H1 (cell line): ENCODE data around the gene PIM1. TPM values are rescaled to one million over a fixed set of nuclear protein-coding genes. Genes with fewer than 3 reads are reported as not detected.

ENCODE experiments used
- CTCF ChIA-PET: fragments of 300-600 bp; sonication (Branson Sonifier 250); formaldehyde crosslinking; loops from one replicate; lab custom pipeline; 2021; ENCODE audit not compliant: partially characterized antibody; lab: Charles Lee
- POLR2A ChIA-PET: fragments of 300-600 bp; sonication (Branson Sonifier 250); formaldehyde crosslinking; loops from one replicate; lab custom pipeline; 2021; ENCODE audit warnings: inconsistent platforms; ENCODE audit not compliant: partially characterized antibody; lab: Charles Lee
- DNase-seq, 2 experiments: peaks; one replicate each; pipeline versions ENCODE4 v3.0.0 to v3.0.0-alpha.2; 2010 to 2022; ENCODE audit warnings: low spot score in 2 of 2, low read depth in 1 of 2, mixed read lengths in 1 of 2
- FAIRE-seq: peaks from 2 replicates; lab custom pipeline; 2011; peaks lifted over from hg19 to GRCh38; lab: Jason Lieb, UNC
- H2AFZ ChIP-seq: 2 replicates; pipeline ENCODE4 v1.8.1; 2012; ENCODE audit warnings: low read length, inconsistent platforms
- H2AK5ac ChIP-seq: 2 replicates; pipeline ENCODE4 v1.6.1; 2013; ENCODE audit warnings: low read depth, low read length
- H2BK120ac ChIP-seq: replicated peaks from 2 replicates; pipeline ENCODE3; 2013; ENCODE audit warnings: low read depth, low read length, inconsistent platforms
- H2BK12ac ChIP-seq: 2 replicates; pipeline ENCODE4 v1.6.1; 2013; ENCODE audit warnings: low read depth, low read length
- H2BK15ac ChIP-seq: 2 replicates; pipeline ENCODE4 v1.6.1; 2013; ENCODE audit warnings: low read length
- H2BK20ac ChIP-seq: 2 replicates; pipeline ENCODE4 v1.6.1; 2013; ENCODE audit warnings: low read length
- H2BK5ac ChIP-seq: 2 replicates; pipeline ENCODE4 v1.6.1; 2013; ENCODE audit warnings: low read depth, low read length
- H3K14ac ChIP-seq: 2 replicates; pipeline ENCODE4 v1.6.1; 2013; ENCODE audit warnings: inconsistent platforms; ENCODE audit not compliant: insufficient read length
- H3K18ac ChIP-seq: 2 replicates; pipeline ENCODE4 v1.6.1; 2013; ENCODE audit warnings: low read length; ENCODE audit errors: extremely low read depth
- H3K23ac ChIP-seq: 2 replicates; pipeline ENCODE4 v1.6.1; 2013; ENCODE audit warnings: inconsistent platforms; ENCODE audit not compliant: insufficient read length
- H3K23me2 ChIP-seq: 2 replicates; pipeline ENCODE4 v1.6.1; 2013; ENCODE audit warnings: low read depth, low read length
- H3K27ac ChIP-seq: 2 replicates; pipeline ENCODE4 v1.6.1; 2011; ENCODE audit warnings: low read depth, low read length, inconsistent platforms
- H3K27me3 ChIP-seq, 4 experiments: replicated peaks in 1 of 4; 1 replicate in 1 of 4; 2 replicates in 3 of 4; pipeline versions ENCODE4 v1.6.1 to v1.8.1; 2011 to 2013; ENCODE audit warnings: low read length in 3 of 4, mild to moderate bottlenecking in 3 of 4, inconsistent platforms in 2 of 4, mixed read lengths in 2 of 4, moderate library complexity in 1 of 4; ENCODE audit not compliant: control insufficient read depth in 3 of 4, insufficient read depth in 3 of 4; ENCODE audit errors: extremely low read depth in 1 of 4
- H3K36me3 ChIP-seq, 4 experiments: 2 replicates each; pipeline versions ENCODE4 v1.6.1 to v1.8.1; 2011 to 2013; ENCODE audit warnings: mild to moderate bottlenecking in 4 of 4, low read length in 3 of 4, moderate library complexity in 2 of 4, control low read depth in 1 of 4, inconsistent platforms in 1 of 4; ENCODE audit not compliant: insufficient read depth in 4 of 4, control insufficient read depth in 2 of 4
- H3K4ac ChIP-seq: replicated peaks from 2 replicates; pipeline ENCODE3; 2013; ENCODE audit warnings: low read length, low read depth, mixed read lengths, inconsistent platforms; ENCODE audit not compliant: insufficient read length
- H3K4me1 ChIP-seq, 4 experiments: replicated peaks in 1 of 4; 1 replicate in 1 of 4; 2 replicates in 3 of 4; pipeline versions ENCODE4 v1.6.1 to v1.8.1; 2011 to 2013; ENCODE audit warnings: low read length in 3 of 4, inconsistent platforms in 2 of 4, mixed read lengths in 1 of 4; ENCODE audit not compliant: insufficient read depth in 4 of 4, control insufficient read depth in 3 of 4
- H3K4me2 ChIP-seq, 2 experiments: 2 replicates each; pipeline versions ENCODE4 v1.6.1 to v1.8.1; 2011 to 2013; ENCODE audit warnings: low read depth in 2 of 2, low read length in 2 of 2, control low read depth in 1 of 2, inconsistent platforms in 1 of 2, mild to moderate bottlenecking in 1 of 2; ENCODE audit not compliant: insufficient read depth in 1 of 2
- H3K4me3 ChIP-seq, 4 experiments: fragments of 200-600, 300-600 bp in 1 of 4; sonication (generic), shearing (Covaris generic), sonication (Bioruptor Twin) in 1 of 4; 2 replicates each; pipeline versions ENCODE4 v1.5.1 to v1.8.1; 2011 to 2016; ENCODE audit warnings: low read length in 4 of 4, low read depth in 3 of 4, control low read depth in 2 of 4, inconsistent platforms in 2 of 4, mild to moderate bottlenecking in 2 of 4, mixed read lengths in 1 of 4, moderate library complexity in 1 of 4; ENCODE audit not compliant: insufficient read depth in 2 of 4; ENCODE audit errors: extremely low read depth in 1 of 4
- H3K56ac ChIP-seq: replicated peaks from 2 replicates; pipeline ENCODE3; 2013; ENCODE audit warnings: low read depth, mild to moderate bottlenecking, mixed read lengths, low read length, inconsistent platforms; ENCODE audit not compliant: insufficient read length
- H3K79me1 ChIP-seq: 2 replicates; pipeline ENCODE4 v1.6.1; 2013; ENCODE audit warnings: low read depth, low read length, control low read depth
- H3K79me2 ChIP-seq, 2 experiments: 2 replicates each; pipeline versions ENCODE4 v1.6.1 to v1.8.1; 2012 to 2013; ENCODE audit warnings: low read length in 2 of 2, mild to moderate bottlenecking in 2 of 2, inconsistent platforms in 1 of 2; ENCODE audit not compliant: insufficient read depth in 2 of 2, control insufficient read depth in 1 of 2
- H3K9ac ChIP-seq, 4 experiments: replicated peaks in 1 of 4; 1 replicate in 1 of 4; 2 replicates in 3 of 4; pipeline versions ENCODE4 v1.6.1 to v1.8.1; 2011 to 2013; ENCODE audit warnings: low read depth in 3 of 4, low read length in 3 of 4, control low read depth in 2 of 4, mild to moderate bottlenecking in 2 of 4, moderate library complexity in 2 of 4, inconsistent platforms in 1 of 4; ENCODE audit errors: extremely low read depth in 1 of 4
- H3K9me3 ChIP-seq, 2 experiments: 2 replicates each; pipeline versions ENCODE4 v1.6.1 to v1.8.1; 2012 to 2013; ENCODE audit warnings: mild to moderate bottlenecking in 2 of 2, moderate library complexity in 2 of 2, control low read depth in 1 of 2, inconsistent platforms in 1 of 2, low read depth in 1 of 2, low read length in 1 of 2, mixed read lengths in 1 of 2; ENCODE audit not compliant: insufficient read depth in 2 of 2
- H4K20me1 ChIP-seq, 2 experiments: replicated peaks in 1 of 2; 2 replicates each; pipeline versions ENCODE3 to v1.8.1; 2011 to 2013; ENCODE audit warnings: inconsistent platforms in 2 of 2, low read length in 2 of 2, mild to moderate bottlenecking in 1 of 2; ENCODE audit not compliant: insufficient read depth in 2 of 2, control insufficient read depth in 1 of 2
- H4K5ac ChIP-seq: 2 replicates; pipeline ENCODE4 v1.6.1; 2013; ENCODE audit warnings: low read length, low read depth, mixed read lengths, inconsistent platforms; ENCODE audit not compliant: insufficient read length
- H4K8ac ChIP-seq: 2 replicates; pipeline ENCODE4 v1.8.0; 2013; ENCODE audit warnings: mild to moderate bottlenecking, moderate library complexity, low read length, inconsistent platforms; ENCODE audit not compliant: insufficient read depth; ENCODE audit errors: extremely low read depth
- H4K91ac ChIP-seq: replicated peaks from 2 replicates; pipeline ENCODE3; 2013; ENCODE audit warnings: low read length, mixed read lengths, inconsistent platforms; ENCODE audit not compliant: insufficient read length
- TBP ChIP-seq: IDR thresholded peaks from 2 replicates; pipeline ENCODE4 v1.6.1; 2011; ENCODE audit warnings: low read depth, low read length, improper control_type of control experiment
- WGBS, 2 experiments: shearing (Covaris generic) in 1 of 2; methylation state at CpG; one replicate each; pipeline versions ENCODE4 v1.1.6 to v1.1.7; 2013 to 2015; ENCODE audit warnings: low lambda C conversion rate in 2 of 2, mixed read lengths in 2 of 2, inconsistent platforms in 1 of 2, low coverage in 1 of 2, missing lambda C conversion rate in 1 of 2; ENCODE audit not compliant: insufficient replicate concordance in 2 of 2, insufficient coverage in 1 of 2, insufficient read length in 1 of 2; ENCODE audit errors: extremely low coverage in 1 of 2, missing lambda C conversion rate in 1 of 2; 5-methylcytosine and 5-hydroxymethylcytosine counted together
- polyA plus RNA-seq, 7 experiments: library from polyadenylated mRNA; depleted of rRNA in 3 of 7; stranded (reverse) in 5 of 7; unstranded in 2 of 7; fragments of >200 nt in 5 of 7; fragments of 200-250 nt in 2 of 7; gene quantifications; 1 replicate in 5 of 7; 2 replicates in 1 of 7; 4 replicates in 1 of 7; pipeline versions ENCODE4 v1.2.1 to v1.2.3, GENCODE V29; 2011 to 2013; ENCODE audit warnings: missing spikeins in 2 of 7, mixed read lengths in 2 of 7
- total RNA-seq: library from RNA; stranded (reverse); fragmentation: NEBNext Ultra II Directional; extraction: Animal tissue kit (Norgen Biotek cat#: 25700); gene quantifications from 2 replicates; pipeline ENCODE4 v1.2.1, GENCODE V29; 2021

The PIM1 gene
- total and polyA plus RNA-seq, 2 of the 8 experiments (the other 6 are each of a cell fraction or from before 2014, with no cell fraction given), result 25.5 to 94.9 TPM

DNA sequence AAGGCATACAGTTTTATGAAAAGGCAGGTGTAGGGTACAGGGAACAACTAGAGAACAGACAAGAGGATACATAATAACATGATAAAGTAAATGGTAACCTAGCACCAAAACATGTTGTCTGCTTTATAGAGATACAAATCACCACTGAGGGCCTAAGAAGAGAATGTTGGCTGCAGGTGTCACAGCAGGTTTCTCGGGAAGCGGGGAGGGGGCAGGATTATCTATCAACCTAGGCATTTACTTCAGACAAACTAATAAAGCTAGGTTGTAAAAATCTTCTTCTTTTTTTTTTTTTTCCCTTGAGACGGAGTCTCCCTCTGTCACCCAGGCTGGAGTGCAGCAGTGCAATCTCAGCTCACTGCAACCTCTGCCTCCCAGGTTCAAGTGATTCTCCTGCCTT, 22.7 kb downstream of the PIM1 start:
- H3K79me2 ChIP-seq, result no peaks in the 10 kb centered on the region
- no peak overlapping the region for H4K5ac ChIP-seq
- H3K23me2 ChIP-seq, result no peaks in the 10 kb centered on the region
- no peak for DNase-seq
- 84% methylated on average over 2 of the region's 3 CpGs; no CpG with 5 or more reads in 1 of the 2 experiments for WGBS, 2 experiments
- no peak overlapping the region for H3K4me3 ChIP-seq
- no peak overlapping the region for H3K4me2 ChIP-seq
- no peak overlapping the region for H2BK12ac ChIP-seq
- H3K9me3 ChIP-seq, result no peaks in the 10 kb centered on the region
- no peaks in the 10 kb centered on the region; a peak in 2 of 7 replicates for H3K4me1 ChIP-seq
- H3K14ac ChIP-seq, result no peak overlapping the region
- no peak overlapping the region for H4K91ac ChIP-seq
- no peaks in the 10 kb centered on the region for H3K27me3 ChIP-seq
- no peaks in the 10 kb centered on the region for H3K79me1 ChIP-seq
- no peaks in the 10 kb centered on the region for H3K36me3 ChIP-seq
- H4K8ac ChIP-seq, result no peak overlapping the region
- H3K4ac ChIP-seq, result no peak overlapping the region
- no peak overlapping the region for H3K23ac ChIP-seq
- FAIRE-seq, result no peak
- H3K18ac ChIP-seq, result no peak overlapping the region
- CTCF ChIA-PET, result interaction anchor here (0.8 to 34.9 kb wide), 8 partner anchors 11 to 170 kb away, joined by 3 to 866 read pairs (median 5); no protein-coding TSS in a partner anchor
- no peak overlapping the region for H3K56ac ChIP-seq
- H2AK5ac ChIP-seq, result no peak overlapping the region
- H2AFZ ChIP-seq, result no peak overlapping the region
- H3K9ac ChIP-seq, result no peak overlapping the region
- POLR2A ChIA-PET, result interaction anchor here (0.7 to 1.6 kb wide), 3 partner anchors 17 to 64 kb away, joined by 3 to 4 read pairs (median 3); no protein-coding TSS in a partner anchor
- no peak overlapping the region for H2BK5ac ChIP-seq
- no peak overlapping the region for H2BK120ac ChIP-seq
- H2BK20ac ChIP-seq, result no peak overlapping the region
- H4K20me1 ChIP-seq, result no peaks in the 10 kb centered on the region
- H3K27ac ChIP-seq, result no peak overlapping the region
- H2BK15ac ChIP-seq, result no peak overlapping the region
- no peak for TF ChIP-seq TBP
